ENCODE results near the gene MT4.

Gene MT4

GRCh38 chr16:56591377-56592060, 26.6 kb downstream of the MT4 start:
- TF ChIP-seq, protein P1, sequence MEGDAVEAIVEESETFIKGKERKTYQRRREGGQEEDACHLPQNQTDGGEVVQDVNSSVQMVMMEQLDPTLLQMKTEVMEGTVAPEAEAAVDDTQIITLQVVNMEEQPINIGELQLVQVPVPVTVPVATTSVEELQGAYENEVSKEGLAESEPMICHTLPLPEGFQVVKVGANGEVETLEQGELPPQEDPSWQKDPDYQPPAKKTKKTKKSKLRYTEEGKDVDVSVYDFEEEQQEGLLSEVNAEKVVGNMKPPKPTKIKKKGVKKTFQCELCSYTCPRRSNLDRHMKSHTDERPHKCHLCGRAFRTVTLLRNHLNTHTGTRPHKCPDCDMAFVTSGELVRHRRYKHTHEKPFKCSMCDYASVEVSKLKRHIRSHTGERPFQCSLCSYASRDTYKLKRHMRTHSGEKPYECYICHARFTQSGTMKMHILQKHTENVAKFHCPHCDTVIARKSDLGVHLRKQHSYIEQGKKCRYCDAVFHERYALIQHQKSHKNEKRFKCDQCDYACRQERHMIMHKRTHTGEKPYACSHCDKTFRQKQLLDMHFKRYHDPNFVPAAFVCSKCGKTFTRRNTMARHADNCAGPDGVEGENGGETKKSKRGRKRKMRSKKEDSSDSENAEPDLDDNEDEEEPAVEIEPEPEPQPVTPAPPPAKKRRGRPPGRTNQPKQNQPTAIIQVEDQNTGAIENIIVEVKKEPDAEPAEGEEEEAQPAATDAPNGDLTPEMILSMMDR (IDR thresholded peaks at IDR 0.05; ENCODE audit: low read depth, low read length): no peak
- H3K4me3 ChIP-seq (ENCODE audit: low read depth, low read length): no peak overlapping the region

DNA sequence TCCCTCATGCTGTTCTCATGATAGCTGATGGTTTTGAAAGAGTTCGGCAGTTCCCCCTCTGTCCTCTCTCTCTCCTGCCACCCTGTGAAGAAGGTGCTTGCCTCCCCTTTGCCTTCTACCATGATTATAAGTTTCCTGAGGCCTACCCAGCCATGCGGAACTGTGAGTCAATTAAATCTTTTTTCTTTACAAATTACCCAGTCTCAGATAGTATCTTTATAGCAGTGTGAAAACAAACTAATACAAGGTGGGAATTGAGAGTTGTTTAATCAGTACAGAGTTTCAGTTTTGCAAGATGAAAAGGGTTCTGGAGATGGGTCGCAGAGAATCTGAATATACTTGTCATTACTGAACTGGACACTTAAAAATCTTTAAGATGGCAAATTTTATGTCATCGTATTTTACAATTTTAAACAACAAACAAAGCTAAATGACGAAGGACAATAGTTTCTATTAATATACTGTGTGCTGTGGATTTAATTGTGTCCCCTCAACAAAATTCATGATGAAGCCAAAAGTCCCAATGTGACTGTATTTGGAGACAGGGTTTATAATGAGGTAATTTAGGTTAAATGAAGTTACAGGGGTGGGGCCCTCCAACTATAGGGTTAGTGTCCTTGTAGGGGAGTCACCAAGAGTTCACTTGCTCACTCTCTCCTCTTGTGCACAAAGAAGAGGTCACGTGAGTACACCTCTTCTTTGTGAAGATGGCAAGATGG, 28.9 kb downstream of the MT4 start:
- H3K4me3 ChIP-seq (ENCODE audit: low read depth, low read length): no peak overlapping the region
- TF ChIP-seq, protein P1 (IDR thresholded peaks at IDR 0.05; ENCODE audit: low read depth, low read length): no peak

DNA sequence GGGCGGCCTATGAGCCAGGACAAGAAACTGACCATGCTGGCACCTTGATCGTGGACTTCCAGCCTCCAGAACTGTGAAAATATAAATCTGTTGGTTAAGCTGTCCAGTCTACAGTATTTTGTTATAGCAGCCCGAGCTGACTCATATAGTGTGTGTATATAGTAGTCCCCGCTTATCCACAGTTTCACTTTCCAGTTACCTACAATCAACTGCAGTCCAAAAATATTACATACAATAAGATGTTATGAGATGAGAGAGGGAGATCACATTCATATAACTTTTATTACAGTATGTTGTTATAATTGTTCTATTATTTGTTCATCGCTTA, 29.4 kb downstream of the MT4 start:
- no peak overlapping the region for H3K4me3 ChIP-seq (ENCODE audit: low read depth, low read length)
- TF ChIP-seq, protein P1 (IDR thresholded peaks at IDR 0.05; ENCODE audit: low read depth, low read length): no peak

- no peak overlapping the region for H3K4me3 ChIP-seq (ENCODE audit: low read depth, low read length)
- TF ChIP-seq, protein P1 (IDR thresholded peaks at IDR 0.05; ENCODE audit: low read depth, low read length): peak; percentile 64
Observed at GRCh38 chr16:56600398-56600999, 35.6 kb downstream of the MT4 start.

DNA sequence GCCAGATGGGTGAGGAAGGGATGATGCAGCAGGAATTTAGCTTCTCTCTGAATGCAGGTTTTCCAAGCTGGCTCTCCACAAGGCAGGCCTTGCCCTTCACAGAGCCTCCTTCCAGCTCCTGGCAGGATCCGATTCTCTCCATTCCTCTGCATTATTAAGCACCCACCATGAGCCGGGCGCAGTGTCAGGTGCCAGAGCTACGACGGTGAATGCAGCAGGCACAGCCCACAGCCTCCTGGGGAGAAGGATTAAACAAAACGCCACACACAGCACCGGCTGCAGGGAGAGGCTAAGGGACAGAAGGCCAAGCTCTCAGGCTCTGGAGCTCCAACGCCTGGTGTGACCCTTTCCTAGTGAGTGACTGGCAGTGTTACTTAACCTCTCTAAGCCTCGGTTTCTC, 36.5 kb downstream of the MT4 start:
- TF ChIP-seq, protein P1 (IDR thresholded peaks at IDR 0.05; ENCODE audit: low read depth, low read length): no peak
- no peak overlapping the region for H3K4me3 ChIP-seq (ENCODE audit: low read depth, low read length)

DNA sequence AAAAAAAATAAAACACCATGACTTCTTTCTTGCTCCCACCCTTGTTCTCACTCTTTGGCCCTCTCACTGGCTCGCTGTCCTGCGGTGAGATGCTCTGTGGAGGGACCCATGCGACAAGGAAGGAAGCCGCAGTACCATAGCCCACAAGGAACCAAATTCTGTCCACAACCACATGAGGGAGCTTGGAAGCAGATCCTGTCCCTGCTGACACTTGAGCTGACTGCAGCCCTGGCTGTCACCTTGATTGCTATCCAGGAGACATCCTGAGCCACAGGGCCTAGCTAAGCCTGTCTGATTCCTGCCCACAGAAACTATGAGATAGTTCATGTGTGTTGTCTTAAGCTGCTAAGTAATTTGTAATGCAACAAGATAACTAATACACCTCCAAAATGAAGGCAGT, 38.7 kb downstream of the MT4 start:
- no peak overlapping the region for H3K4me3 ChIP-seq (ENCODE audit: low read depth, low read length)
- TF ChIP-seq, protein P1 (IDR thresholded peaks at IDR 0.05; ENCODE audit: low read depth, low read length): peak; percentile 25; the same call in 1 of the 2 replicates

GRCh38 chr16:56604966-56605365, 40.1 kb downstream of the MT4 start:
- TF ChIP-seq, protein P1 (IDR thresholded peaks at IDR 0.05; ENCODE audit: low read depth, low read length): no peak

More at GRCh38 chr16:56604966-56605365, 40.1 kb downstream of the MT4 start:
- H3K4me3 ChIP-seq (ENCODE audit: low read depth, low read length): no peak overlapping the region

Data from WI38 (cell line).